ENCODE data around the gene ADCY3.
"Not testable (repeated sequence)": the region's sequence is repeated elsewhere in the genome, so short reads cannot be mapped to it uniquely, and the experiment has no call there.

ADCY3 gene

DNA sequence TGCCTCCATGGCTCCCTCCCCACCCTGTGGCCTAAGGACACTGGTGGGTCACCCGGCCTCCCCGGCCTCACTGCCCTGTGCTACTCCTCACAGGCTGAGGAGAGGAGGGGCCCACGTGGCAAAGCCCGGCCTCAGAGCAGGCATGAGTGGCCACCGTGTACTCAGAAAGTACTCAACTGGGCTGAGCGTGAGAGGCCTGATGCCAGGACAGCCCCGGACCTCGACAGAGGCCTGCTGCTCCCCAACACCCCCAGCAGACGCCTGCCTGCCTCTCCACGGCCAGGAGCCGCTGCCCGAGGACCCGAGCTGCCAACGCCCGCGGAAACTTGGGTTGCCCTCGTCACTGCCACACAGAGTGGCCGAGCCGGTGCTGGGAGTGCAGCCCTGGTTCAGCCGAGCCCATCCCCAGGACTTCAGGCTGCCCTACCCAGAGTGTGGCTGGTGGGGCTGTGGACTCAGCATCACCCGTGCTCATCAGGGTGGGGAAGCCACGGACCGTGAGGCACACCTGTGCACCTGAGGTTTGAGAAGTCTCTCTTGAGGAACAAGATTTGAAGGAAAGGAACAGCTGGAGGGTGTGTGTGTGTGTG lies 67.5 kb downstream of the ADCY3 start:
- DNase-seq (ENCODE audit: extremely low read depth in 1 of 2, low read depth in 1 of 2) = no peak

DNA sequence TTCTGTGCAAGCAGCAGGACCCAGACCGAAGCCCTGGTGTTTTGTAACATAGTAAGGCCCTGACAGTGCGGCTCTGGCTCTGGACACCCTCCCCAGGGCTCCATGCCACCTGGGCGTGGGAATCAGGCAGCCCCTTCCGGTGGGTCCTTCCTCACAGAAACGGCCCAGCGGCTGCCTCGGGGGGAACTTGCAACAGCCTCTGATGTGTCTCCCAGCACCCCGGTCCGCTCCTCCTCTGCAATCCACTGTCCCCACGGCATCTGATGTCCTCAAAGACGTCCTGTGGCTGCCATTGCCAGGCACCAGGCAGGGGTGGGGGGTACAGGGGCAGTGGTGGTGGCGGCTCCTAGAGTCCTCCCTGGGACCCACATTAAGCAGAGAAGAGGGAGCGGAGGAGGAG lies 68.0 kb downstream of the ADCY3 start:
- no peak for DNase-seq (ENCODE audit: extremely low read depth in 1 of 2, low read depth in 1 of 2)

DNA sequence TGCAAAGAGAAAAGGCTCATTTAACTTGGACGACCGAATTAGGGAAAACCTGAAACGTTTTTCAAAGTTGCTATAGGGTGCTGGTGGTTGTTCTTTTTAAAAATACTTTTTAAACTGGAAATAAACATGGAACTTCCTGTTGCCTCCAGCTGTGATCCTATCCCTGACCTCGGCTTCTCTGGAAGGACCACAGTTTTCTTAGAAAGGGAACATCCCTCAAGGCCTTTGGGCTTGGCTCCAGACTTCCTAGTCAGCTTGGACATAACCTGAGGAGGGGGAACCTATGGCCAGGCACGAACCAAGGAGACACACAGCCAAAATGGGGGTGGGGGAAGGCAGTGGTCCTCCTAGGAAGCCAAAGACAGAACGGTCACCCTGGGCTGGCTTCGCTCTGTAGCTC lies 69.1 kb downstream of the ADCY3 start:
- no peak for DNase-seq (ENCODE audit: extremely low read depth in 1 of 2, low read depth in 1 of 2)

DNA sequence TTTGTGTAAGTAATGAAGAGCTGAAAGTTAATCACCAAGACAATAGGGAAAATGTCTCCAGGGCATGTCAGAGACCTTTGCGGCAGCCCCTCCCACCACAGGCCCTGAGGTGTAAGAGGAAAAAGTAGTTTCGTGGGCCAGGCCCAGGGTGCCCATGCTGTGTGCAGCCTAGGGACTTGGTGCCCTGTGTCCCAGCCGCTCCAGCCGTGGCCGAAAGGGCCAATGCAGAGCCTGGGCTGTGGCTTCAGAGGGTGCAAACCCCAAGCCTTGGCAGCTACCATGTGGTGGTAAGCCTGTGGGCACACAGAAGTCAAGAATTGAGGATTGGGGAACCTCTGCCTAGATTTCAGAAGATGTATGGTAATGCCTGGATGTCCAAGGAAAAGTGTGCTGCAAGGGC lies 74.3 kb downstream of the ADCY3 start:
- no peak for DNase-seq (ENCODE audit: extremely low read depth in 1 of 2, low read depth in 1 of 2)

DNA sequence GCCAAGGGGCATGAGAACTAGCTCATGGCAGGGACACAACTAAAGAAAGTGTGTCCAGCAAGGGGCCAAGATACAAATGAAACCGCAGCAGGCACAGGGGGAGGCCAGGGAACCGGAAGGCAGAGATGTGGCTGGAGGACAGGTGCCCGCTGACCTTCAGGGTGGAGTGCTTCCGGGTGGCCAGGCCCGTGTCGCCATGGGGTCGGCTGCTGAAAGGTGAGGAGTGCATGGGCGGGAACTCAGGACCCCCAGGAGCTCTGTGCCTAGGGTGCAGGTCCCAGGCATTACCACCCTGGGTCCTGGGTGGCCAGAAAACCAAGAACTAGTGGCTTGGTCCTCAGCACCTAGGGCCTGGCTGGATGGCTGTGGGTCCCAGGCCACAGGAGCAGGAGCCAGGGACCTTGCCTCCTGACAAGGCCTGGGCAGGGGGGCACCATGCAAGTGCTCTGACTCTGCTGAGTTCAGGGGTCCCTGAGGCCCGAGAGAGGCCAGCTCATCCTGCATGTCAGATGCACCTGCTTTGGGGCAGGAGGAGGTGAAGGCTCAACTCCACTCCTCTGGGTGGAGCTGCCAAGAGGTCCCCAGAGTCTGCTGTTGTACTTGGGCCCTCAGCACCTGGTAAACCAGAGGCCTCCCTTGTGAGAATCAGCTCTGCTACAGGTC lies 75.9 kb downstream of the ADCY3 start:
- no peak for DNase-seq (ENCODE audit: extremely low read depth in 1 of 2, low read depth in 1 of 2)

DNA sequence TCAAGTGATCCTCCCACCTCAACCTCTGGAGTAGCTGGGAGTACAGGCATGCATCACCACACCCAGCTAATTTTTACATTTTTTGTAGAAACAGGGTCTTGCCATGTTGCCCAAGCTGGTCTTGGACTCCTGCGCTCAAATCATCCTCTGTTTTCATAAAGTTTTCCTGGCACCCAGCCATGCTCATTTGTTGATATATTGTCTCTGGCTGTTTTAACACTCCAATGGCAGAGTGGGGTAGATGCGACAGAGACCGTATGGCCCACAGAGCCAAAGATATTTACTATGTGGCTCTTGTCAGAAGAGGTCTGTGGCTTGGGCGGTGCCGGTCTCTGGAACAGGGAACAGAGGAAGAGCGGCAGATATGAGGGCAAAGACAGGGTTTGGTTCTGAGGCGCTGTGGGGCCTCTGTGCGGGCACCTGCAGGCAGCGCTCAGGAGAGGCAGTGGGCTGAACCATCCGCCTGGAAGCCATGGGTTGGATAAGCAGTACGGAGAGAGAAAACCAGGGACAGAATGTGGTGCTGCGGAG lies 76.6 kb downstream of the ADCY3 start:
- no peak for DNase-seq (ENCODE audit: extremely low read depth in 1 of 2, low read depth in 1 of 2)

DNA sequence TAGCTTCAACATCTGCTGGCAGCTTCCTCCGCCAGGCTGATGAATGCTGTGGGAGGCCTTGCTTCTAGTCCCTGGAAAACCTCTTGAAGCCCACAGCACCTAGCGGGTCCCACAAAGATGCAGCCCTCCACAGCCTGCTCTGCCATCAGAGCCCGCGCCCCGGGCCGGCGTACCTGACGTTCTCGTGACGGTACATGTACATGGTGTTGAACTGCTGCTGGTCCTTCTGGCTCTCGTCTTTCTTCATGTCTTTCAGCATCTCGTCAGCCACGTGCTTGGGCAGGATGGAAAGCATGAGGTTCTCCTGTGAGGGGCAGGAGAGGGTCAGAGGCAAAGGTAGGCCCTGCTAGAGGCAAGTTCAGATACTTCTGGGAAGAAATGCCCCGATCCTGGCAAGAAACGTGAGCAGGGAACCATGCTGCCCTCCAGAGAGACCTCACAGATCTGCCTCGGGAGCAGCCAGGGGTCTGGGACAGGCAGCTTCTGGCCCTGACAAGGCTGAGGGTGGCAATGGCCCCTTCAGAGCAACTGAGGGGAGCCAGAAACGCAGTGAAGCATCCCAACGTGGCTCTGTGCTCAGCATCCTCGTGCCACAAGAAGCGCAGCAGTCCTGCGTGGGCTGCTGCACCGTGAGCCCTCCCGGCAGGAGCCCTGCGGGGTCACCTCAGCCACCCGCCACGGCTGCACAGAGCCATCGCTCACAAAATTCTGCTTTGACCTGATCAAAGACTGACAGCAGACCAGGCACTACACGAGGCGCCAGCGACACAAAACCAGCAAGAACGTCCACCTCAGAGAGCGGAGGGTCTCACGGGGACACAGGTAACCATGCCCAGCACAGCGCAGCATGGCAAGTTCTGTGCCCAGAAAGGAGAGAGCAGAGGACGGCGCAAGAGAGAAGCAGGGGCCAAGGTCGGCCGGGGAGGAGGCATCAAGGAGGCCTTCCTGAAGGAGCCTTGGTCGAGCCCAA lies 77.7 kb downstream of the ADCY3 start:
- no peak for DNase-seq (ENCODE audit: extremely low read depth in 1 of 2, low read depth in 1 of 2)

DNA sequence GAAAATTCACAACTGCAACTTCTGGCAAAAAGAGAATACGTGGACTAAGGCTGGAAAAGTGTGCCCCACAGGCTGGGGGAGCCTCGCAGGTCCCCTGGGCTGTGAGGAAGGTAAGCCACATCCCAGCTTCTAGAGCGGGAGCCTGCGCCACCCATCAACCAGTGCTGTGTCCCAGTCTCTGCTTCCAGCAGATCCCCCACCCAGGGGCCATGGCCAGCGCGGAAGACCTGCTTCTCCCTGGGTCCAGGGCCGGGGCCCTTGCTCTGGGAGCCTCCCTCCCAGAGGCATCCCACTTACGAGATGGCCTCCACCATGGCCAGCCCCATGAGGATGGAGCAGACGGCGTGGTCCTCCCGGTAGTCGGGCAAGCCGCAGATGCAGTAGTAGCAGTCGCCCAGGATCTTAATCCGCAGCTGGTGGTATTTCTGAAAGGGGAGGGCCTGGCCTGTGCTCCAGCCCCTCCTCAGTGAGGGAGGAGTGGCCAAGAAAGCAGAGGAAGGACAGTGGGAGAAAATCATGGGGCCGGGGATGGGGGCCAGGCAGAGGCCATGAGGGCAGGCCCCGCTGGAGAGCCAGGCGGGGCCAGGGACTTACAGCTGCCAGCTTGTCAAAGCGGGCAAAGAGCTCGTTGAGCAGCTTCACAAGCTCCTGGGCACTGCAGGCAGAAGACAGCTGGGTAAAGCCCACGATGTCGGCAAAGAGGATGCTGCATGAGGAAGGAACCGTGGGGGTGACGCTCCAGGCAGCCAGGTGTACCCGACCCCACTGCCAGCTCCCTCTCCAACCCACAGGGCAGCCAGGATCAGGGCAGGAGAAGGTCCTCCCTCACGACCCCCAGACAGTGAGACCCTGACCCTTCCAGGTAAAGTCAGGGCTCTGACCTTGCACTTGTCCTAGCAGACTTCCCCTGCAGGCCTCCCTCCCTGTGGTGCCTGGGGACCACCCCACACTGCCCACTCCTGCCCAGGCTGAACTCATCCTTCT lies 78.8 kb downstream of the ADCY3 start:
- no peak for DNase-seq (ENCODE audit: extremely low read depth in 1 of 2, low read depth in 1 of 2)

DNA sequence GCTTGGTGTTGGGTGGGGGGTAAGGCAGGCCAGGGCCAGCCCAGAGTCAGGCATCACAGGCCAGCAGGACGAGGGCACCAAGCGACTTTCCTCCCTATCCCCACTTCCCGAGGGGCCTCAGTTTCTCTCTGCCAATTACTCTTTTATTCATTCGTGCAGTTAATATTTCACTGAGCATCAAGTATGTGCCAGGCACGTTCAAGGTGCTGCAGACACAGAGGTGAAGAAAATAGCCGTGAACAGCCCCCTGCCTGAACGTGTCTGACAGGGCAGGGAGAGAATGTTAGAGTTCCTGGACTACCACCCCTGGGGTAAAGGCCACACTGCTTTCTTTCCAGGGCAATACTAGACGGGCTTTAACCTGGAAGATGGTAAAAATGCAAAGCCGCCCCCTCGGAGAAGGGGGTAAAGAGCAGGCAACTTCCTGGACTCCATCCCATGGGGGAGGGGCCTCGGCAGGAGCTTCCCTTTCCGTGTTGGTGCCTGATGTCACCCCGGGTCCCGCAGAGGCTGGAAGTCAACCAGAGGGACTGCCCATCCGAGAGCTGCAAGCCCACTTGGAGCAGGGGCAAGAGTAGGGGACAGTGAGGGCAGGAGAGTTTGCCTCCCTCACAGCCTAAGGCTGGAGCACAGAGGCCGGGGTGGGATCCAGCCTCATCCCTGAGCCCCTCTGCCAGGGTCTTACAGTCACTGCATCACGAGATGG lies 79.7 kb downstream of the ADCY3 start:
- DNase-seq (ENCODE audit: extremely low read depth in 1 of 2, low read depth in 1 of 2) = no peak

DNA sequence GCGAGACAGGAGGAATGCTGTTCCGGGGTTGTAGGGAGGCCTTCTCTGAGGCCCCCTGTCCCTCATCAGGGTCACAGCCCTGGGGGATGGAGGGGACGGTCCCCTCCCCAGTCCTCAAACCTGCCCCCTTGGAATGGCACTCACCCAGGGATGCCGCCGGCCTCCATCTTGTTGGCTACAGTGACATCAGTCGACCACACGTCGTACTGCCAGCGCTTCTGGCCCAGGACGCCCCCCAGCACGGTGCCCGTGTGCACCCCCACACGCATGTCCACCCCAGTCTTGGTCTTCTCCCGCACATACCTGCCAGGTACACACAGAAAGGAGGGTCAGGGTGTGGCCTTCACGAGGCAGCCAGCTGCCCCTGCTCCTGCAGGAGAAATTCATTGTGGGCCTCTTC lies 80.3 kb downstream of the ADCY3 start:
- no peak for DNase-seq (ENCODE audit: extremely low read depth in 1 of 2, low read depth in 1 of 2)

DNA sequence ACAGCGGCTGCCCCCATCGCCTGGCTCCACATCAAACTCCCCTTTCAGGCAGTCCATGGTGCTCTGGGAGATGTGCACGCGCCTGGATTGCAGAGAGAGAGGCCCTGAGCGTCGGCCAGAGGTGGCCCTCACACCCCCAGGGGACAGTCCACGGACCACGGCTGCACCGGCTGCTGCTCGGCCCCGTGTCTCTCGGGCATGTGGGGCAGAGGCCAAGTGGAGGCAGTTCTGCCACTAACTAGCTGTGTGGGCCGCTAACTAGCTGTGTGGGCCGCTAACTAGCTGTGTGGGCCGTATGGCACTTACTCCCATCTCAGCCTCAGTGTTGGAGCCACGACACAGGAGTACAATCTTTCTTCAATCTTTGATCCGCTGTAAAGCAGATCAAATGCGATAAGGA lies 81.5 kb downstream of the ADCY3 start:
- no peak for DNase-seq (ENCODE audit: extremely low read depth in 1 of 2, low read depth in 1 of 2)

DNA sequence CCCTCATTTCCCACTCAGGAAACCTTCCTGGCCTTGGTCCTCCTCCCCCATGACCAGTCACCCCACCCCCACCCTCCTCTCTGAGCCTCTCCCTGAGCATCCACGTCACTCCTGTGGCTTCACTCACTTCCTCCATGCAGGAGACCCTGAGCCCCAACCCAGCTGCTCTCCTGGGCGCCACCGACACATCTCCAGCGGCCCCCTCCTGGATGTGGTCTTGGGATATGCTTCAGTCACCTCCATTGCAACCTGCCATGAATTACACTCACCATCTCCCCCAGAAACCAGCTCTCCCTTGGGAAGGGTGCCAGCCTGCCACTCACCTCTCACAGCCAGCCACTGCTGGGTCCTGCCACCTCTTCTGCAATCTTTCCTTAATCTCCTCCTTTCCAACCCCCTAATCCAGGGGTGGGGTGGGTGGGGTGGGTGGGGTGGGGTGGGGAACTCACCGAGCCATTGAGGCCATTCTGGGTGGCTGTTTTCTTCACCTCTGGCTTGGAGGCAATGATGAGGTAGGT lies 82.0 kb downstream of the ADCY3 start:
- no peak for DNase-seq (ENCODE audit: extremely low read depth in 1 of 2, low read depth in 1 of 2)

DNA sequence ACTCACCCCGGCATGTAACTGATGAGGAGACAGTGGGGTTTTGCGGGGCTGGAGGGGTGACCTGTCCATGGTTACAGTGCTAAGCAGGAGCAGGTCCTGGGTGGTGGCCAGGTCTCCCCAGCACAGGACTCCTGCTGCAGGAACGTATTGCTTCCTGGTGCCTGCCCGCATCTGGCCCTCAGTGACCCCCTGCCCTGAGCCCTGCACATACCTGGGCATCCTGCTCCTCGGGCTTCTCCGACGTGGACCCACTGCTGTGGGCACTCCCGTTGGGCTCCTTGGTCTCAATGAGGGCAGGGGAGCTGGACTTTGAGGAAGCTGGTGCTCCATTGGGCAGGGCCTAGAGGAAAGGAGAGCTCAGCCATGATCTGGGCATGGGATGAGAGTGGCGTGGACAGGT lies 83.3 kb downstream of the ADCY3 start:
- no peak for DNase-seq (ENCODE audit: extremely low read depth in 1 of 2, low read depth in 1 of 2)

DNA sequence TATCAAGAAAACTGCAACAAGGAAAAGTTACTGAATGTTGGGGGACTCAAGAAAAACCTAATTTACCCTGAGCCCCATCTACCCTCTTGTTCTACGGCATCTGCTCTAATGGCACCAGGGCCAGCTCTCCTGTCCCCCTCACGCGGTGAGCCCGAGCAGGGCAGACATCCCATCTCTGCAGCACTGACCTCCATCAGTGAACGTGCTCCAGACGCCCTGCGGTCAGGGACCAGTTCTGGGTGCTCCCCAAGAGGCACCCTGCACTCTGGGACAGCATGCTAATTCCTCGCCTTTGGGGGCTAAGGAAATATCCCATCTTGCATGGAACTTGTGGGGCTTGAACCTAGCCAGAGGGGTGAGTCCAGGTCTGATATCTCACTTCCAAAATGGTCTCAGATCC lies 83.8 kb downstream of the ADCY3 start:
- no peak for DNase-seq (ENCODE audit: extremely low read depth in 1 of 2, low read depth in 1 of 2)

DNA sequence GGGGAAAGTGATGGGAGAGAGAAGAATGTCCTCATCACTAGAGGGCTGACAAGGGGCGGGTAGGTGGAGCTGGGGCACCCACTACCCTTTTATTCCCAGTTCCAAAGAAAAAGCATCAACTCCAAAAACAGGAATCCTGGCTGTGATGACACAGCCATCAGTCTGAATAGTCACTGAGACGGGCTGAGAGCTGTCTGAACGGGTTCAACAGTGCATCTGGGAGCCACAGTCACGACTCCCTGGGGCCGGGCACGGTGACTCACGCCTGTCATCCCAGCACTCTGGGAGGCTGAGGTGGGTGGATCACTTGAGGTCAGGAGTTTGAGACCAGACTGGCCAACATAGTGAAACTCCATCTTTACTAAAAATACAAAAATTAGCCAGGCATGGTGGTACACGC lies 84.6 kb downstream of the ADCY3 start:
- DNase-seq (ENCODE audit: extremely low read depth in 1 of 2, low read depth in 1 of 2) = not testable (repeated sequence)

DNA sequence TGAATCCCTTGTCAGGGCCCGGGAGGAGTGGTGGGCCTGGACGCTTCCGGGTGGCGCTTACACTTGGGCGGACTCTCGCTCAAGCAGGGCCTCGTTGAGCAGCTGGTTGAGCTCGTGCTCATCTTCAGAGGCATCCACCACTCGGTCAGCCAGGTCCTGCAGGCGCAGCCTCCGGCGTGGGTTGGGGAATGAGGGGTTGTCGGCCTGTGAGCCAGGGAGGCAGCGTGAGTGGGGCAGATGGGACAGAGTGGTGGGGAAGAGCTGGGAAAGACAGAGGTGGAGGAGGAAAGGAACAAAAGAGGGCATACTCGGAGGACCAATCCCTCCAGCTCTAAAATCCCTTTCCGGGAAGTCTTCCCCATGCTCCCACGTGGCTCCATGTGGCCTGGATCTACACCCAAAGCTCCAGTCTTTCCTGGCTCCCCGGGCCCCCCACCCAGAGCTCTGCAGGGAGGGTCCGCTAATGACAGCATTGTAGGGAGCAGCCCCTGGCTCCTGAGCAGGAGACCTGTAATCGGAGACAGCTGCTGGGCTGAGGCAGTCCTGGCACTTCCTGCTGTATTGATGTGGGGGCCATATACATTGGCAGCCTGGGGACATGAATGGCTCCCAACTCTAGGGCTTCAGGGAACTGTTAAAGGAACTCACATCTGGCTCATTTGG lies 85.2 kb downstream of the ADCY3 start:
- no peak for DNase-seq (ENCODE audit: extremely low read depth in 1 of 2, low read depth in 1 of 2)

DNA sequence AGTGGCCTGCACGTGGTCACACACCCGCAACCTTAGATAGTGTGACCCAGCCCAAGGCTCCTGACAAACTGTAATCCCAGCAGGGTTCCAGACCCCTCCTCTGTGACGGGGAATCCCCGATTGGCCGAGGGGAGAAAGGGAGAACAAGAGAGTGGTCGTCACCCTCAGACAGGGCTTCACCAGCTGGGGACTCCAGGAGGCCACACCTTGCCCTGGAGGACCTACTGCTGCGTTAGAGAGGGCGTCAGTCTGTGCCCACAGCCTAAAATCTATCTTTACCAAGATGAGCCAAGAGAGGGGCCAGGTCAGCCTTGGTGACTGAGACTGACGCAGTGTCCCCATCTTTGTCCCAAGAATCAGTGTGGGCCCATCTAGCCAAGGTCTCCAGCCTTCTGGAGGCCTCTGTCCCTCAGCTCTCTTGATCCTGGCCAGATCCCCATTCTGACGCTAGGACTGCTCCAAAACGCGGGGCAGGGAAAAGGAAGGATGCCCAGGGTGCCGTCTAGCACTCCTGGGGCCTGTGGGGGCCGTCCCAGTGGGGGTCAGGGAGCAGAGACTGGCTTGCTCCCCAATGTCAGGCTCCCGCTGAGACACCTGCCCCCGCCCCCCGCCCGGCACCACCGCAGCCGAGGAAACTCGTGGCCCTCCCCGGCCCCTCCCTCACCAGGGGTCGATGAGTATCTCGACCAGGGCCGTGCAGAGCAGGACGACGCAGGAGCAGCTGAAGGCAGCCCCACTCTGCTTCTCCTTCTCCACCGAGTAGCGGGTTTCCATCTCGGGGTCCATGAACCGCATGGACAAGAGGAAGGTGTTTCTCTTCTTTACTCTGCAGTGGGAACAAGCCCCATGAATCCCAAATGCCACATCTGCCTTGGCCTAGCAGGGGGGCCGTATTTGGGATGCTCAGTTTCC lies 86.0 kb downstream of the ADCY3 start:
- no peak for DNase-seq (ENCODE audit: extremely low read depth in 1 of 2, low read depth in 1 of 2)

Data from stimulated activated CD8-positive, alpha-beta memory T cell treated with anti-CD3 and anti-CD28 coated beads, Interleukin-7, amount 100 ng/mL, for 48 hours (primary cell).